Natural killer cell (primary cell): Measurements from ENCODE around the gene ZFYVE19. TPM values are rescaled to one million over a fixed set of nuclear protein-coding genes. Genes with fewer than 3 reads are reported as not detected.
A peak's percentile ranks its signal among the peaks of the same experiment; 100 is the strongest.

Source experiments
- ATAC-seq, 3 donors: fragments of 150-1000 bp in 2 of 3; fragments of 200-7000 bp in 1 of 3; cut with Tn5 transposase; 1 replicate in 1 of 3; 2 replicates in 2 of 3; pipeline ENCODE4 v1.10.0; 2021; ENCODE audit warnings: mild to moderate bottlenecking in 2 of 3, moderate library complexity in 2 of 3
- DNase-seq, 2 donors: peaks; one replicate each; pipeline versions ENCODE4 v3.0.0 to v3.0.0-alpha.2; 2013 to 2021; ENCODE audit warnings: mixed read lengths in 1 of 2
- H3K27ac ChIP-seq: one replicate; pipeline ENCODE4 v1.5.1; 2013; ENCODE audit warnings: mild to moderate bottlenecking, low read length
- H3K27me3 ChIP-seq: one replicate; pipeline ENCODE4 v1.6.1; 2013; ENCODE audit warnings: low read length; ENCODE audit not compliant: control insufficient read depth, insufficient read depth
- H3K36me3 ChIP-seq: one replicate; pipeline ENCODE4 v1.6.1; 2013; ENCODE audit warnings: low read length; ENCODE audit not compliant: control insufficient read depth, insufficient read depth
- H3K4me1 ChIP-seq: one replicate; pipeline ENCODE4 v1.6.1; 2013; ENCODE audit warnings: low read length; ENCODE audit not compliant: control insufficient read depth, insufficient read depth
- H3K4me3 ChIP-seq: one replicate; pipeline ENCODE4 v1.5.1; 2013; ENCODE audit warnings: low read length
- H3K9me3 ChIP-seq: one replicate; pipeline ENCODE4 v1.6.1; 2013; ENCODE audit warnings: low read length; ENCODE audit not compliant: control insufficient read depth, insufficient read depth
- H3K27ac Mint-ChIP-seq, 2 donors: one replicate each; pipeline ENCODE4 v1.8.0; 2022; ENCODE audit warnings: mild to moderate bottlenecking in 2 of 2, mixed read lengths in 2 of 2, moderate library complexity in 1 of 2
- H3K27me3 Mint-ChIP-seq, 2 donors: one replicate each; pipeline ENCODE4 v1.8.0; 2022; ENCODE audit warnings: low read depth in 2 of 2, mixed read lengths in 2 of 2
- H3K36me3 Mint-ChIP-seq: one replicate; pipeline ENCODE4 v1.8.0; 2022; ENCODE audit warnings: mixed read lengths
- H3K4me1 Mint-ChIP-seq, 2 donors: one replicate each; pipeline ENCODE4 v1.8.0; 2022; ENCODE audit warnings: mixed read lengths in 2 of 2
- H3K4me3 Mint-ChIP-seq: one replicate; pipeline ENCODE4 v1.8.0; 2022; ENCODE audit warnings: mild to moderate bottlenecking, moderate library complexity, mixed read lengths
- H3K9me3 Mint-ChIP-seq, 2 donors: one replicate each; pipeline ENCODE4 v1.8.0; 2022; ENCODE audit warnings: mixed read lengths in 2 of 2
- CTCF ChIP-seq: fragments of 200-600 bp; IDR thresholded peaks from one replicate; pipeline ENCODE4 v1.8.0; 2022; ENCODE audit warnings: antibody characterized with exemption
- whole genome bisulfite sequencing: methylation state at CpG from one replicate; pipeline ENCODE4 v1.1.7; 2013; ENCODE audit warnings: missing lambda C conversion rate; ENCODE audit not compliant: insufficient coverage; 5-methylcytosine and 5-hydroxymethylcytosine counted together
- intact Hi-C: fragments of 100-400 bp; cut with micrococcal nuclease; formaldehyde crosslinking; loops from one replicate; pipeline ENCODE4 v1.14.2; 2022
- total RNA-seq, 4 donors: library from RNA; stranded (reverse); fragments of 120-200 nt in 1 of 4; gene quantifications; one replicate each; pipeline versions ENCODE4 v1.2.3 to v1.2.4, GENCODE V29; 2013 to 2022

Gene ZFYVE19
- total RNA-seq, 3 donors from 2014 or later (not counting 1 experiment from before 2014, with no cell fraction given): 16.4 to 19.7 (median 18.5) TPM

GRCh38 chr15:40769274-40770146, 37.4 kb upstream of the ZFYVE19 start, which contains the start of gene C15orf62:
Gene C15orf62, plus strand, starts transcription at chr15:40769980. Its CDS starts 516 bp downstream, at chr15:40770496.
- Mint-ChIP-seq H3K27ac (peak within 1 kb of the TSS; percentile 86 to 96), H3K4me3 (peak within 1 kb of the TSS; percentile 77), H3K36me3 (peaks cover 2% of the 10 kb centered on the region), H3K27me3 (no peaks in the 10 kb centered on the region), H3K4me1 (peaks cover 42 to 52% of the 10 kb centered on the region in 2 donors), H3K9me3 (no peaks in the 10 kb centered on the region)
- DNase-seq (peak; percentile 57 to 61), ATAC-seq (peak; percentile 58 to 79 (median 64))
- Histone ChIP-seq H3K4me3 (no peak within 1 kb of the TSS), H3K27me3 (no peaks in the 10 kb centered on the region), H3K9me3 (no peaks in the 10 kb centered on the region), H3K4me1 (peaks cover 53% of the 10 kb centered on the region), H3K27ac (peak within 1 kb of the TSS; percentile 60), H3K36me3 (peaks cover 30% of the 10 kb centered on the region)
- 25% methylated on average over 28 of the region's 28 CpGs for WGBS
- no peak for TF ChIP-seq CTCF
- intact Hi-C loops: no loop called here

GRCh38 chr15:40770147-40770721, 36.7 kb upstream of the ZFYVE19 start:
- Mint-ChIP-seq H3K9me3 (no peaks in the 10 kb centered on the region), H3K4me3 (peak overlapping the region; percentile 77), H3K27me3 (no peaks in the 10 kb centered on the region), H3K4me1 (peaks cover 37 to 48% of the 10 kb centered on the region in 2 donors), H3K27ac (peak overlapping the region; percentile 86 to 96), H3K36me3 (peaks cover 6% of the 10 kb centered on the region)
- peak overlapping the region; percentile 60 for H3K27ac ChIP-seq
- DNase-seq: no peak
- no peak for TF ChIP-seq CTCF
- intact Hi-C loops: no loop called here
- H3K9me3 ChIP-seq: no peaks in the 10 kb centered on the region
- H3K4me3 ChIP-seq: no peak overlapping the region
- peaks cover 47% of the 10 kb centered on the region for H3K4me1 ChIP-seq
- peaks cover 37% of the 10 kb centered on the region for H3K36me3 ChIP-seq
- H3K27me3 ChIP-seq: no peaks in the 10 kb centered on the region
- 72% methylated on average over 17 of the region's 17 CpGs for WGBS
- ATAC-seq: no peak

DNA sequence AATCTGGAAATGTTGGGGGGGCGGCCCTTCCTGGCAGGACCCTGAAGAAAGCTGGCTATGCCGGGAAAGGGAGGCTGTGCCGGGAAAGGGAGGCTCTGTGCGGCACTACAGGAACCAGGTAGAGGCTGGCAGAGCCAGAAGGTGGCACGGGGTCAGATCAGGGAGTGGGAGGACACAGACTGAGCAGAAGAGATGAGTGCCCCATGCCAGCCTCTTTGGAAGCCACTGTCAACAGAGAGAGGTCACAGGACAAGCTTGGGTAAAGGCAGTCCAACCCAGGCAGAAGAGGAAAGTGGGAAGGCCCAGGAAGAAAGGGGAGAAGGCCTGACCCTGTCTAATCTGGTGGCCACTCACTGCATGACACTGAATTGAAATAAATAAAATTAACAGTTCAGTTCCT, 35.6 kb upstream of the ZFYVE19 start:
- over 99% methylated on average over 5 of the region's 5 CpGs for WGBS
- Histone ChIP-seq H3K4me3 (no peak overlapping the region), H3K27ac (no peak overlapping the region), H3K4me1 (peaks cover 47% of the 10 kb centered on the region), H3K27me3 (no peaks in the 10 kb centered on the region), H3K36me3 (peaks cover 47% of the 10 kb centered on the region), H3K9me3 (no peaks in the 10 kb centered on the region)
- peak overlapping the region in 1 of 2 donors; percentile 96 for H3K27ac Mint-ChIP-seq
- intact Hi-C loops: no loop called here
- peaks cover 33 to 43% of the 10 kb centered on the region in 2 donors for H3K4me1 Mint-ChIP-seq
- H3K27me3 Mint-ChIP-seq: no peaks in the 10 kb centered on the region
- DNase-seq (no peak), ATAC-seq (no peak)
- no peaks in the 10 kb centered on the region for H3K9me3 Mint-ChIP-seq
- no peak for TF ChIP-seq CTCF
- H3K4me3 Mint-ChIP-seq: no peak overlapping the region
- H3K36me3 Mint-ChIP-seq: peaks cover 6% of the 10 kb centered on the region
